Endothelial cell of umbilical vein (primary cell): ENCODE data around the gene TNPO1. TPM values are rescaled to one million over a fixed set of nuclear protein-coding genes. Genes with fewer than 3 reads are reported as not detected.

ENCODE experiments used
- BruUV-seq: library from RNA; stranded (reverse); fragments of 400-500 nt; replicated peaks from 2 replicates; lab custom pipeline; 2021; lab: Mats Ljungman, UMichigan
- CTCF ChIA-PET: fragments of 300-600, 350-600 bp; sonication (Branson Sonifier 250); formaldehyde crosslinking; loops from one replicate; lab custom pipeline; 2021; ENCODE audit warnings: antibody characterized with exemption, inconsistent platforms; lab: Charles Lee
- POLR2A ChIA-PET: fragments of 300-600, 350-600 bp; sonication (Branson Sonifier 250); formaldehyde crosslinking; loops from one replicate; lab custom pipeline; 2021; ENCODE audit warnings: antibody characterized with exemption, inconsistent platforms; lab: Charles Lee
- DNase-seq: peaks from one replicate; pipeline ENCODE4 v3.0.0-alpha.2; 2011; ENCODE audit warnings: low read depth, low spot score
- FAIRE-seq: peaks from 2 replicates; lab custom pipeline; 2011; peaks lifted over from hg19 to GRCh38; lab: Jason Lieb, UNC
- H2AFZ ChIP-seq: 2 replicates; pipeline ENCODE4 v1.6.0; 2012; ENCODE audit warnings: low read depth, low read length, control low read depth, inconsistent platforms
- H3K27ac ChIP-seq: 2 replicates; pipeline ENCODE4 v1.5.1; 2011; ENCODE audit warnings: low read depth, mild to moderate bottlenecking, control low read depth, low read length, moderate library complexity; ENCODE audit not compliant: insufficient read depth
- H3K27me3 ChIP-seq, 2 experiments: 2 replicates each; pipeline versions ENCODE4 v1.6.0 to v1.6.1; 2011; ENCODE audit warnings: low read length in 2 of 2, mixed read lengths in 1 of 2; ENCODE audit not compliant: control insufficient read depth in 2 of 2, insufficient read depth in 2 of 2
- H3K36me3 ChIP-seq, 2 experiments: 2 replicates in 1 of 2; 3 replicates in 1 of 2; pipeline ENCODE4 v1.5.1; 2011; ENCODE audit warnings: low read length in 2 of 2, mild to moderate bottlenecking in 1 of 2, moderate library complexity in 1 of 2; ENCODE audit not compliant: control insufficient read depth in 2 of 2, insufficient read depth in 2 of 2; ENCODE audit errors: extremely low read depth in 1 of 2
- H3K4me1 ChIP-seq: 3 replicates; pipeline ENCODE4 v1.5.1; 2011; ENCODE audit warnings: mild to moderate bottlenecking, low read length; ENCODE audit not compliant: control insufficient read depth, insufficient read depth; ENCODE audit errors: extremely low read depth
- H3K4me2 ChIP-seq: 2 replicates; pipeline ENCODE4 v1.6.1; 2011; ENCODE audit warnings: low read length, control low read depth, mixed read lengths; ENCODE audit not compliant: insufficient read depth
- H3K4me3 ChIP-seq, 3 experiments: fragments of 200-600 bp in 1 of 3; sonication (generic), shearing (Covaris generic) in 1 of 3; replicated peaks in 1 of 3; 2 replicates each; pipeline ENCODE4 v1.5.1; 2011 to 2016; ENCODE audit warnings: control low read depth in 3 of 3, low read length in 3 of 3, mild to moderate bottlenecking in 2 of 3, inconsistent platforms in 1 of 3, low read depth in 1 of 3, moderate library complexity in 1 of 3; ENCODE audit not compliant: insufficient read depth in 1 of 3
- H3K79me2 ChIP-seq: 2 replicates; pipeline ENCODE4 v1.6.0; 2012; ENCODE audit warnings: low read length, inconsistent platforms; ENCODE audit not compliant: control insufficient read depth, insufficient read depth
- H3K9ac ChIP-seq: replicated peaks from 2 replicates; pipeline ENCODE3; 2011; ENCODE audit warnings: low read length, control low read depth; ENCODE audit not compliant: insufficient read depth; ENCODE audit errors: extremely low read depth
- H3K9me1 ChIP-seq: replicated peaks from 3 replicates; pipeline ENCODE4 v1.6.0; 2011; ENCODE audit warnings: mild to moderate bottlenecking, low read length; ENCODE audit not compliant: control insufficient read depth, insufficient read depth; ENCODE audit errors: extremely low read depth
- H3K9me3 ChIP-seq: replicated peaks from 2 replicates; pipeline ENCODE4 v1.5.1; 2012; ENCODE audit warnings: low read length, inconsistent platforms; ENCODE audit not compliant: control insufficient read depth, insufficient read depth
- H4K20me1 ChIP-seq: replicated peaks from 2 replicates; pipeline ENCODE3; 2011; ENCODE audit warnings: mild to moderate bottlenecking, low read length; ENCODE audit not compliant: control insufficient read depth, insufficient read depth; ENCODE audit errors: extremely low read depth
- CTCF ChIP-seq, 2 donors: IDR thresholded peaks; 1 replicate in 1 of 2; 2 replicates in 1 of 2; pipeline ENCODE4 v1.5.1; 2011; ENCODE audit warnings: low read length in 2 of 2, mild to moderate bottlenecking in 2 of 2, moderate library complexity in 2 of 2, control low read depth in 1 of 2, inconsistent platforms in 1 of 2, low read depth in 1 of 2; ENCODE audit not compliant: insufficient read depth in 1 of 2; ENCODE audit errors: extremely low read depth in 1 of 2
- EZH2 ChIP-seq: IDR thresholded peaks from 2 replicates; pipeline ENCODE4 v1.6.1; 2012; ENCODE audit warnings: borderline replicate concordance, low read depth, mild to moderate bottlenecking, moderate library complexity, low read length, inconsistent platforms; ENCODE audit not compliant: severe bottlenecking
- FOS ChIP-seq: IDR thresholded peaks from 2 replicates; pipeline ENCODE4 v1.6.1; 2011; ENCODE audit warnings: mild to moderate bottlenecking, low read length, moderate library complexity, borderline replicate concordance; ENCODE audit not compliant: insufficient read depth
- GATA2 ChIP-seq: IDR thresholded peaks from 2 replicates; pipeline ENCODE4 v1.7.0; 2011; ENCODE audit warnings: low read depth, mild to moderate bottlenecking, moderate library complexity, mixed read lengths, low read length; ENCODE audit not compliant: insufficient read length, insufficient read depth
- JUN ChIP-seq: IDR thresholded peaks from 2 replicates; pipeline ENCODE4 v1.6.1; 2011; ENCODE audit warnings: borderline replicate concordance, low read depth; ENCODE audit not compliant: insufficient read length, insufficient read depth
- MAX ChIP-seq: IDR thresholded peaks from 2 replicates; pipeline ENCODE4 v1.6.1; 2011; ENCODE audit not compliant: insufficient read depth, insufficient read length
- MYC ChIP-seq: IDR thresholded peaks from one replicate; pipeline ENCODE4 v1.6.1; 2011; ENCODE audit warnings: mild to moderate bottlenecking, low read depth, low read length
- POLR2A ChIP-seq: IDR thresholded peaks from 2 replicates; pipeline ENCODE4 v1.6.1; 2012; ENCODE audit warnings: low read depth, mild to moderate bottlenecking, control low read depth, low read length
- POLR2AphosphoS5 ChIP-seq: IDR thresholded peaks from 2 replicates; pipeline ENCODE4 v1.6.1; 2012; ENCODE audit warnings: low read depth, mild to moderate bottlenecking, control low read depth, low read length, moderate library complexity; ENCODE audit not compliant: insufficient read depth
- dilution Hi-C: fragments of 300-500 bp; cut with MboI; formaldehyde crosslinking; loops from one replicate; pipeline ENCODE4 v1.15.0; 2019; ENCODE audit warnings: low sequenced_read_pairs; ENCODE audit not compliant: extremely low pct_ligation_motif_present
- intact Hi-C: fragments of 100-400 bp; cut with micrococcal nuclease; formaldehyde crosslinking; loops from one replicate; pipeline ENCODE4 v1.10.0; 2022
- polyA plus RNA-seq, 4 experiments: library from polyadenylated mRNA; depleted of rRNA in 3 of 4; stranded (reverse) in 3 of 4; unstranded in 1 of 4; fragments of >200 nt; gene quantifications; 2 replicates each; pipeline versions ENCODE4 v1.2.1 to v1.2.3, GENCODE V29; 2011 to 2012; ENCODE audit warnings: missing spikeins in 1 of 4
- total RNA-seq: library from RNA; stranded (reverse); gene quantifications from 2 replicates; pipeline ENCODE4 v1.2.3, GENCODE V29; 2021

The TNPO1 gene
- total and polyA plus RNA-seq, 2 donors (not counting 3 experiments of a cell fraction or from before 2014, with no cell fraction given) = 65.6 to 298 TPM

- no TSS peak for BruUV-seq
- Histone ChIP-seq H3K9ac (no peak overlapping the region), H3K4me3 (no peak overlapping the region), H3K4me1 (peaks cover 14% of the 10 kb centered on the region), H4K20me1 (no peaks in the 10 kb centered on the region), H3K9me3 (no peaks in the 10 kb centered on the region), H2AFZ (no peak overlapping the region), H3K36me3 (no peaks in the 10 kb centered on the region), H3K9me1 (no peaks in the 10 kb centered on the region), H3K27me3 (no peaks in the 10 kb centered on the region), H3K4me2 (no peak overlapping the region), H3K79me2 (peaks cover 3% of the 10 kb centered on the region), H3K27ac (no peak overlapping the region)
- intact Hi-C loops = loop anchor here (10.0 kb wide), 1 partner anchor 287 kb away; no protein-coding TSS in a partner anchor
- TF ChIP-seq GATA2 = no peak
- no peak for TF ChIP-seq EZH2
- TF ChIP-seq MYC = no peak
- TF ChIP-seq POLR2A = no peak
- no peak for TF ChIP-seq JUN
- TF ChIP-seq MAX = no peak
- no peak for TF ChIP-seq FOS
- no peak for TF ChIP-seq POLR2AphosphoS5
- TF ChIP-seq CTCF (IDR thresholded peaks at IDR 0.05; ENCODE audit: extremely low read depth in 1 of 2, insufficient read depth in 1 of 2, low read depth in 1 of 2, low read length in 2 of 2) = no peak
- ChIA-PET POLR2A (no interaction called here), CTCF (interaction anchor here (1.5 kb wide), 1 partner anchor 201 kb away, joined by 4 read pairs; no protein-coding TSS in a partner anchor)
- DNase-seq = no peak
- dilution Hi-C loops = loop anchor here (25.0 kb wide), 1 partner anchor 225 kb away; no protein-coding TSS in a partner anchor
- no peak for FAIRE-seq
Measured at GRCh38 chr5:72811849-72812248, 4.6 kb upstream of the TNPO1 start.
